BJ (cell line): ENCODE data around the gene C14orf119. TPM values are rescaled to one million over a fixed set of nuclear protein-coding genes. Genes with fewer than 3 reads are reported as not detected.

Source experiments
- CTCF ChIA-PET: fragments of 350-600 bp; formaldehyde crosslinking; extraction: SDS; loops from one replicate; lab custom pipeline; 2021; ENCODE audit warnings: antibody characterized with exemption, inconsistent platforms; lab: Yijun Ruan, JAX
- POLR2A ChIA-PET: fragments of 300-600 bp; sonication (Branson Sonifier 250); formaldehyde crosslinking; extraction: SDS; loops from one replicate; lab custom pipeline; 2021; ENCODE audit warnings: antibody characterized with exemption; lab: Charles Lee
- DNase-seq: peaks from one replicate; pipeline ENCODE4 v3.0.0-alpha.2; 2011; ENCODE audit warnings: low read depth
- H3K27me3 ChIP-seq: 2 replicates; pipeline ENCODE4 v1.6.0; 2011; ENCODE audit warnings: low read length; ENCODE audit not compliant: control insufficient read depth, insufficient read depth
- H3K36me3 ChIP-seq: 2 replicates; pipeline ENCODE4 v1.5.1; 2011; ENCODE audit warnings: low read length; ENCODE audit not compliant: control insufficient read depth, insufficient read depth
- H3K4me3 ChIP-seq: 2 replicates; pipeline ENCODE4 v1.5.1; 2011; ENCODE audit warnings: low read depth, mild to moderate bottlenecking, control low read depth, low read length
- CTCF ChIP-seq: IDR thresholded peaks from 2 replicates; pipeline ENCODE4 v1.5.1; 2011; ENCODE audit warnings: low read depth, mild to moderate bottlenecking, control low read depth, inconsistent platforms, low read length, moderate library complexity; ENCODE audit not compliant: insufficient read depth
- polyA plus RNA-seq: library from polyadenylated mRNA; depleted of rRNA; stranded (reverse); fragments of >200 nt; gene quantifications from 2 replicates; pipeline ENCODE4 v1.2.3, GENCODE V29; 2011

Gene C14orf119
- polyA plus RNA-seq, 1 experiment: 104 TPM

- peaks cover 8% of the 10 kb centered on the region for H3K36me3 ChIP-seq
- no peak for TF ChIP-seq CTCF
- DNase-seq: no peak
- H3K27me3 ChIP-seq: no peaks in the 10 kb centered on the region
- POLR2A ChIA-PET: no interaction called here
- CTCF ChIA-PET: interaction anchor here (0.6 to 6.1 kb wide), 8 partner anchors 12 to 202 kb away, joined by 3 to 44 read pairs (median 4); partner anchors contain the start of gene AJUBA
- no peak overlapping the region for H3K4me3 ChIP-seq
These were observed 4.0 kb downstream of the C14orf119 start for GRCh38 chr14:23099212-23099861.

- Histone ChIP-seq H3K36me3 (peaks cover 8% of the 10 kb centered on the region), H3K27me3 (no peaks in the 10 kb centered on the region), H3K4me3 (no peak overlapping the region)
- DNase-seq: no peak
- no peak for TF ChIP-seq CTCF
- POLR2A ChIA-PET: no interaction called here
- CTCF ChIA-PET: interaction anchor here (1.5 to 6.1 kb wide), 7 partner anchors 10 to 46 kb away, joined by 5 to 44 read pairs (median 12); partner anchors contain the start of gene CDH24
These were observed 6.1 kb downstream of the C14orf119 start for GRCh38 chr14:23101213-23101970.

GRCh38 chr14:23101986-23102625 lies 6.8 kb downstream of the C14orf119 start:
- no peak overlapping the region for H3K4me3 ChIP-seq
- CTCF ChIA-PET: interaction anchor here (1.5 to 6.1 kb wide), 7 partner anchors 10 to 46 kb away, joined by 5 to 44 read pairs (median 12); partner anchors contain the start of gene CDH24
- H3K36me3 ChIP-seq: peaks cover 8% of the 10 kb centered on the region
- H3K27me3 ChIP-seq: no peaks in the 10 kb centered on the region
- DNase-seq: no peak
- POLR2A ChIA-PET: no interaction called here
- no peak for TF ChIP-seq CTCF

- CTCF ChIA-PET: interaction anchor here (2.0 to 6.1 kb wide), 4 partner anchors 9 to 45 kb away, joined by 7 to 44 read pairs (median 18); partner anchors contain the start of gene CDH24
- POLR2A ChIA-PET: no interaction called here
- H3K36me3 ChIP-seq: peaks cover 5% of the 10 kb centered on the region
These were observed 7.5 kb downstream of the C14orf119 start for GRCh38 chr14:23102801-23103200.

More at GRCh38 chr14:23102801-23103200, 7.5 kb downstream of the C14orf119 start:
- no peaks in the 10 kb centered on the region for H3K27me3 ChIP-seq
- no peak for DNase-seq
- TF ChIP-seq CTCF: no peak
- H3K4me3 ChIP-seq: no peak overlapping the region
